ENCODE results near the gene PTH1R. TPM values are rescaled to one million over a fixed set of nuclear protein-coding genes. Genes with fewer than 3 reads are reported as not detected.

PTH1R gene
- total RNA-seq, 1 donor from 2014 or later, result 0.29 TPM

GRCh38 chr3:46934498-46935167 lies 57.1 kb downstream of the PTH1R start:
- H3K9me3 Mint-ChIP-seq (ENCODE audit: unreplicated experiment), result peaks cover 11% of the 10 kb centered on the region
- peaks cover 10% of the 10 kb centered on the region for H3K4me1 Mint-ChIP-seq (ENCODE audit: low read depth, unreplicated experiment)
- no peak for DNase-seq
- H3K27ac Mint-ChIP-seq (ENCODE audit: unreplicated experiment), result no peak overlapping the region
- H3K27me3 Mint-ChIP-seq (ENCODE audit: unreplicated experiment), result peaks cover 2% of the 10 kb centered on the region
- TF ChIP-seq CTCF (IDR thresholded peaks at IDR 0.05; ENCODE audit: partially characterized antibody, unreplicated experiment), result no peak
- no peaks in the 10 kb centered on the region for H3K36me3 Mint-ChIP-seq (ENCODE audit: unreplicated experiment)
- H3K4me3 Mint-ChIP-seq (ENCODE audit: unreplicated experiment), result no peak overlapping the region

- peaks cover 10% of the 10 kb centered on the region for H3K4me1 Mint-ChIP-seq (ENCODE audit: low read depth, unreplicated experiment)
- no peak for DNase-seq
- TF ChIP-seq CTCF (IDR thresholded peaks at IDR 0.05; ENCODE audit: partially characterized antibody, unreplicated experiment), result no peak
- no peak overlapping the region for H3K4me3 Mint-ChIP-seq (ENCODE audit: unreplicated experiment)
- peaks cover 2% of the 10 kb centered on the region for H3K27me3 Mint-ChIP-seq (ENCODE audit: unreplicated experiment)
- H3K36me3 Mint-ChIP-seq (ENCODE audit: unreplicated experiment), result peaks cover 3% of the 10 kb centered on the region
- H3K27ac Mint-ChIP-seq (ENCODE audit: unreplicated experiment), result no peak overlapping the region
- peaks cover 9% of the 10 kb centered on the region for H3K9me3 Mint-ChIP-seq (ENCODE audit: unreplicated experiment)
Measured at GRCh38 chr3:46935168-46935858, 57.8 kb downstream of the PTH1R start.

GRCh38 chr3:46935989-46936558 lies 58.6 kb downstream of the PTH1R start:
- peaks cover 12% of the 10 kb centered on the region for H3K9me3 Mint-ChIP-seq (ENCODE audit: unreplicated experiment)
- no peak overlapping the region for H3K4me3 Mint-ChIP-seq (ENCODE audit: unreplicated experiment)
- no peak for DNase-seq
- peaks cover 6% of the 10 kb centered on the region for H3K36me3 Mint-ChIP-seq (ENCODE audit: unreplicated experiment)
- H3K4me1 Mint-ChIP-seq (ENCODE audit: low read depth, unreplicated experiment), result peaks cover 10% of the 10 kb centered on the region
- H3K27me3 Mint-ChIP-seq (ENCODE audit: unreplicated experiment), result peaks cover 4% of the 10 kb centered on the region
- peak overlapping the region; percentile 43 for H3K27ac Mint-ChIP-seq (ENCODE audit: unreplicated experiment)
- no peak for TF ChIP-seq CTCF (IDR thresholded peaks at IDR 0.05; ENCODE audit: partially characterized antibody, unreplicated experiment)

GRCh38 chr3:46936733-46937250 lies 59.3 kb downstream of the PTH1R start:
- peaks cover 8% of the 10 kb centered on the region for H3K4me1 Mint-ChIP-seq (ENCODE audit: low read depth, unreplicated experiment)
- H3K27ac Mint-ChIP-seq (ENCODE audit: unreplicated experiment), result no peak overlapping the region
- H3K4me3 Mint-ChIP-seq (ENCODE audit: unreplicated experiment), result no peak overlapping the region
- H3K36me3 Mint-ChIP-seq (ENCODE audit: unreplicated experiment), result peaks cover 6% of the 10 kb centered on the region
- no peak for DNase-seq
- peaks cover 10% of the 10 kb centered on the region for H3K9me3 Mint-ChIP-seq (ENCODE audit: unreplicated experiment)
- H3K27me3 Mint-ChIP-seq (ENCODE audit: unreplicated experiment), result peaks cover 4% of the 10 kb centered on the region
- no peak for TF ChIP-seq CTCF (IDR thresholded peaks at IDR 0.05; ENCODE audit: partially characterized antibody, unreplicated experiment)
